OCI-LY1 (cell line): ENCODE results near the gene TCEANC.

Experiments used
- H2AFZ ChIP-seq: fragments of 200-600 bp; sonication (generic), shearing (Covaris generic); 2 replicates; pipeline ENCODE4 v1.6.0; 2014; ENCODE audit warnings: antibody characterized with exemption, mild to moderate bottlenecking, low read length
- H3F3A ChIP-seq: fragments of 200-600 bp; sonication (generic), shearing (Covaris generic); 2 replicates; pipeline ENCODE4 v1.6.0; 2014; ENCODE audit warnings: mild to moderate bottlenecking, antibody characterized with exemption, low read length, moderate library complexity; ENCODE audit not compliant: insufficient read depth
- H3K27ac ChIP-seq: fragments of 200-600 bp; sonication (generic); 2 replicates; pipeline ENCODE4 v1.5.1; 2014; ENCODE audit warnings: low read length, mixed run types, mild to moderate bottlenecking, low read depth; ENCODE audit not compliant: poor library complexity, severe bottlenecking
- H3K27me3 ChIP-seq: fragments of 200-600 bp; sonication (generic); 2 replicates; pipeline ENCODE4 v1.6.0; 2014; ENCODE audit warnings: antibody characterized with exemption, mild to moderate bottlenecking, low read length, moderate library complexity; ENCODE audit not compliant: insufficient read depth
- H3K36me3 ChIP-seq: fragments of 200-600 bp; sonication (generic); 2 replicates; pipeline ENCODE4 v1.6.1; 2014; ENCODE audit warnings: mild to moderate bottlenecking, antibody characterized with exemption, low read length, moderate library complexity, mixed read lengths; ENCODE audit not compliant: insufficient read depth
- H3K4me1 ChIP-seq: fragments of 200-600 bp; sonication (generic); 2 replicates; pipeline ENCODE4 v1.5.1; 2014; ENCODE audit warnings: mild to moderate bottlenecking, low read length, moderate library complexity; ENCODE audit not compliant: insufficient read depth, severe bottlenecking
- H3K4me2 ChIP-seq: fragments of 200-600 bp; sonication (generic), shearing (Covaris generic); 2 replicates; pipeline ENCODE4 v1.6.1; 2014; ENCODE audit warnings: low read length
- H3K4me3 ChIP-seq: fragments of 200-600 bp; sonication (generic); 2 replicates; pipeline ENCODE4 v1.5.1; 2014; ENCODE audit warnings: low read length, low read depth, mild to moderate bottlenecking, mixed read lengths; ENCODE audit not compliant: poor library complexity, severe bottlenecking
- H3K79me2 ChIP-seq: fragments of 200-600 bp; shearing (Covaris generic); 2 replicates; pipeline ENCODE4 v1.6.1; 2016; ENCODE audit warnings: mixed run types, low read length, mixed read lengths; ENCODE audit not compliant: insufficient read depth
- H3K9ac ChIP-seq: fragments of 200-600 bp; sonication (generic), shearing (Covaris generic); 2 replicates; pipeline ENCODE4 v1.6.1; 2014; ENCODE audit warnings: mild to moderate bottlenecking, low read length, mixed read lengths
- H3K9me2 ChIP-seq: fragments of 200-600 bp; sonication (generic), shearing (Covaris generic); 2 replicates; pipeline ENCODE4 v1.6.1; 2014; ENCODE audit warnings: low read depth, mild to moderate bottlenecking, low read length, mixed read lengths
- H3K9me3 ChIP-seq: fragments of 200-600 bp; shearing (Covaris generic); 2 replicates; pipeline ENCODE4 v1.6.1; 2014; ENCODE audit warnings: low read length, mixed read lengths
- H4K20me1 ChIP-seq: fragments of 200-600 bp; sonication (generic), shearing (Covaris generic); 2 replicates; pipeline ENCODE4 v1.6.0; 2016; ENCODE audit warnings: mild to moderate bottlenecking, low read length; ENCODE audit not compliant: insufficient read depth
- EZH2 ChIP-seq: fragments of 200-600 bp; sonication (generic), shearing (Covaris generic); IDR thresholded peaks from 2 replicates; pipeline ENCODE4 v1.8.0; 2017; ENCODE audit warnings: borderline replicate concordance, mixed run types, mild to moderate bottlenecking, antibody characterized with exemption, low read length, moderate library complexity, mixed read lengths
- TF ChIP-seq, protein P1 (sequence below): fragments of 200-600 bp; sonication (generic), shearing (Covaris generic); IDR thresholded peaks from 2 replicates; pipeline ENCODE4 v1.5.1; 2017; ENCODE audit warnings: mild to moderate bottlenecking, antibody characterized with exemption, low read length, moderate library complexity, mixed read lengths

The TCEANC gene

DNA sequence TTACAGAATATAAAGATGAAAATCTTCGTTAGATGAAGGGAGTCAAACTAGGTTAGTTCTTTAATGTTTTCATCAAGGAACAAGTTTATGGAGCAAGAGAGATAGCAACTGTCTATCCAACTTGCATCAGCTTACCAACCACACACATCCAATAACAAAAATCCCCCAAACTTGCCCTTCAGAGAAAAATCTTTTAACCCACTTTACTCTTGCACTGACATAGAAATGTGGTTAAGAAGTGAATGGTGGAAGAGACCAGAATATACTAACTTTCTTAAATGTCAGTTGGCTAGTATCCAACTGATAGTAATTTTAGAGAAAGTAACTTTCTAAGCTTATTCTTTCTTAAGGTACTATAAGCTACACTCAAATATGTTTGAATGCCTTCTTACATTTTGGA is 34.3 kb downstream of the TCEANC start:
- Histone ChIP-seq H2AFZ (no peak overlapping the region), H3K27me3 (no peaks in the 10 kb centered on the region), H4K20me1 (no peaks in the 10 kb centered on the region), H3K36me3 (no peaks in the 10 kb centered on the region), H3K4me2 (no peak overlapping the region), H3F3A (no peaks in the 10 kb centered on the region), H3K4me1 (peaks cover 33% of the 10 kb centered on the region), H3K9me3 (no peaks in the 10 kb centered on the region), H3K9ac (no peak overlapping the region), H3K9me2 (no peaks in the 10 kb centered on the region), H3K4me3 (no peak overlapping the region), H3K79me2 (peaks cover 24% of the 10 kb centered on the region), H3K27ac (no peak overlapping the region)
- no peak for TF ChIP-seq EZH2
- TF ChIP-seq, protein P1, sequence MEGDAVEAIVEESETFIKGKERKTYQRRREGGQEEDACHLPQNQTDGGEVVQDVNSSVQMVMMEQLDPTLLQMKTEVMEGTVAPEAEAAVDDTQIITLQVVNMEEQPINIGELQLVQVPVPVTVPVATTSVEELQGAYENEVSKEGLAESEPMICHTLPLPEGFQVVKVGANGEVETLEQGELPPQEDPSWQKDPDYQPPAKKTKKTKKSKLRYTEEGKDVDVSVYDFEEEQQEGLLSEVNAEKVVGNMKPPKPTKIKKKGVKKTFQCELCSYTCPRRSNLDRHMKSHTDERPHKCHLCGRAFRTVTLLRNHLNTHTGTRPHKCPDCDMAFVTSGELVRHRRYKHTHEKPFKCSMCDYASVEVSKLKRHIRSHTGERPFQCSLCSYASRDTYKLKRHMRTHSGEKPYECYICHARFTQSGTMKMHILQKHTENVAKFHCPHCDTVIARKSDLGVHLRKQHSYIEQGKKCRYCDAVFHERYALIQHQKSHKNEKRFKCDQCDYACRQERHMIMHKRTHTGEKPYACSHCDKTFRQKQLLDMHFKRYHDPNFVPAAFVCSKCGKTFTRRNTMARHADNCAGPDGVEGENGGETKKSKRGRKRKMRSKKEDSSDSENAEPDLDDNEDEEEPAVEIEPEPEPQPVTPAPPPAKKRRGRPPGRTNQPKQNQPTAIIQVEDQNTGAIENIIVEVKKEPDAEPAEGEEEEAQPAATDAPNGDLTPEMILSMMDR = no peak

DNA sequence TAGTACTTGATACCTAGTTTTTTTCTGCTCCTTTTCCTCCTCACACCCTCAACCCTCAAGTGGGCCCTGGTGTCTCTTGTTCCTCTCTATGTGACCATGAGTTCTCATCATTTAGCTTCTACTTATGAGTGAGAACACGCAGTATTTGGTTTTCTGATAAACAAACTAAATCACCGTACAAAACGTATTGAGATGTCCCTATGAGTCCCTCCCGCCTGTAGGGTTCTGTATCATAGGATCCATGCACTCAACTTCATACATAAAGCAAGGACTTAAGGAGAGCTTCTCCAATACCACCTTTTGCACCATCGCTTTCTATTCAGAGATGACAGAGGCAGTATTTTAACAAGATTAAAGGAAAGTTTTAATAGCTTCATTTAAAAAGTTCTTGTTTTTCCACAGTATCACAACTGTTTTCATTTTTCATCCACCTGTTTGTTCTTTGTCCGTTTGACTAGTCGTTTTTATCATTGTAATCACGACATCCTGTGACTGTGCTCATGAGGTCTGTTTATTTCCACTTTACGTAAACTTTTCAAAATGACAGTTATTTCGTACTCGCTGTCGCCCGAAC is 35.5 kb downstream of the TCEANC start:
- Histone ChIP-seq H3K4me2 (peak overlapping the region; percentile 71), H3F3A (no peaks in the 10 kb centered on the region), H3K79me2 (peaks cover 34% of the 10 kb centered on the region), H4K20me1 (no peaks in the 10 kb centered on the region), H3K4me1 (peaks cover 45% of the 10 kb centered on the region), H3K36me3 (no peaks in the 10 kb centered on the region), H3K27ac (no peak overlapping the region), H2AFZ (0 out of 2 replicates have a peak overlapping the region, but pooled peaks have one; percentile 62), H3K9me2 (no peaks in the 10 kb centered on the region), H3K4me3 (peak overlapping the region; percentile 95), H3K27me3 (no peaks in the 10 kb centered on the region), H3K9me3 (no peaks in the 10 kb centered on the region), H3K9ac (peak overlapping the region; percentile 93)
- TF ChIP-seq EZH2 = no peak
- TF ChIP-seq, protein P1 = no peak

DNA sequence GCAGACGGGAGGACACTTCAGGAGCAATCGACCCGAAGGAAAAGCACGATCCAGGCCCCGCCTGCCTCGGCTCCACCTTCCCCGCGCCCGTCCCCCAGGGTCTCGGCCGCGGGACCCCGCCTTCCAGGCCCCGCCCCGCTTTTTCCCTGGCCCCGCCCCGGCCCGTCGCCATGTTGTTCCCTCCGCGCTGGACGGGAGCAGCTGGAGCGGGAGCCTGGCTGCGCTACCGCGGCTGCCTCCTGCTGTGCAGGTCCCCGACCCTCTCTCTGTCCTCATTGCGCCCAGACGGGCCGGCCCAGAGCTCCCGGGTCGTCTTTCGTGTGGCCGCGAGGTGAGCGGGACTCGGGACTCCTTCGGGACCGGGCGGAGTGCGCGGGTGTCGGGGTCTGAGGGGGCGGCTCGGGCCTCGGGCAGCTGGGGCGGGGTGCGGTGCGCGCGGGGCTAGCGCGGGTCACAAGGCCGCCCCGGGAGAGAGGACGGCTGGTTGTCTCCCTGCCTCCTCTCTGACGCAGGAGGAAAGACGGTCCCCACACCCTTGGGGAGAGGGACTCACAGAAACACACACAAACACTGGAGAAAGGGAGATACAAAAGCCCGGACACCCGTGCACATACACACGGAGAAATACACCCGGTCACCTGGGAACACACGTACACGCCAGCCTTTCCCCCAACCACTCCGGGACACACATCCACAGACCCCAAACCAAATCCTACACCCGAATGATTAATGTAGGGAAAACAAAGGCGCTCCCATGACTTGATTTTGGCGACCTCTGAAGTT is 36.2 kb downstream of the TCEANC start, which contains the start of gene RAB9A:
RAB9A (plus strand) TSS at position 171 of the 783 bp plus-strand sequence. CDS start 19,619 bp downstream, outside the sequence.
- no peaks in the 10 kb centered on the region for H3K9me2 ChIP-seq
- peak within 1 kb of the TSS; percentile 95 for H3K4me3 ChIP-seq
- no peaks in the 10 kb centered on the region for H3K36me3 ChIP-seq
- H4K20me1 ChIP-seq = no peaks in the 10 kb centered on the region
- H3K9ac ChIP-seq = peak within 1 kb of the TSS; percentile 93
- no peaks in the 10 kb centered on the region for H3K27me3 ChIP-seq
- H3K9me3 ChIP-seq = no peaks in the 10 kb centered on the region
- H3K4me2 ChIP-seq = peak within 1 kb of the TSS; percentile 71
- H3K4me1 ChIP-seq = peaks cover 51% of the 10 kb centered on the region
- H3K79me2 ChIP-seq = peaks cover 40% of the 10 kb centered on the region
- H3F3A ChIP-seq = no peaks in the 10 kb centered on the region
- H2AFZ ChIP-seq = 0 out of 2 replicates have a peak within 1 kb of the TSS, but pooled peaks have one; percentile 62
- H3K27ac ChIP-seq = peak within 1 kb of the TSS; percentile 79
- TF ChIP-seq, protein P1 = no peak
- TF ChIP-seq EZH2 = no peak
